Lower lobe of right lung (tissue), 2 donors: ENCODE measurements around the gene MUTYH. TPM values are rescaled to one million over a fixed set of nuclear protein-coding genes. Genes with fewer than 3 reads are reported as not detected.
"Not testable (repeated sequence)": the region's sequence is repeated elsewhere in the genome, so short reads cannot be mapped to it uniquely, and the experiment has no call there.

Source experiments
- ATAC-seq, 2 donors: fragments of 200-7000 bp; cut with Tn5 transposase; one replicate each; pipeline ENCODE4 v1.9.1; 2020 to 2022; ENCODE audit warnings: mild to moderate bottlenecking in 2 of 2, moderate library complexity in 2 of 2
- DNase-seq: peaks from one replicate; pipeline ENCODE4 v3.0.0-alpha.2; 2020
- H3K27ac ChIP-seq: fragments of 200-600 bp; one replicate; pipeline ENCODE4 v1.8.0; 2022
- H3K27me3 ChIP-seq: fragments of 200-600 bp; one replicate; pipeline ENCODE4 v1.8.0; 2022; ENCODE audit warnings: low read depth
- H3K36me3 ChIP-seq: fragments of 200-600 bp; one replicate; pipeline ENCODE4 v1.8.0; 2022; ENCODE audit warnings: mild to moderate bottlenecking
- H3K4me1 ChIP-seq: fragments of 200-600 bp; one replicate; pipeline ENCODE4 v1.8.0; 2022
- H3K4me3 ChIP-seq: fragments of 200-600 bp; one replicate; pipeline ENCODE4 v1.8.0; 2022; ENCODE audit warnings: mild to moderate bottlenecking
- H3K9me3 ChIP-seq: fragments of 200-600 bp; one replicate; pipeline ENCODE4 v1.8.0; 2022
- CTCF ChIP-seq: fragments of 200-600 bp; IDR thresholded peaks from one replicate; pipeline ENCODE4 v1.8.0; 2022; ENCODE audit warnings: antibody characterized with exemption, mild to moderate bottlenecking
- intact Hi-C: fragments of 100-400 bp; cut with DNase I; formaldehyde crosslinking; loops from one replicate; pipeline ENCODE4 v1.11.0; 2022
- total RNA-seq: library from RNA; stranded (reverse); fragmentation: NEBNext Ultra II Directional; extraction: Animal tissue kit (Norgen Biotek cat#: 25700); gene quantifications from one replicate; pipeline ENCODE4 v1.2.1, GENCODE V29; 2021
- donor health status: DM: no; HTN: yes; CAD: no; lungs with severe emphysema.

MUTYH gene
- total RNA-seq, 1 donor from 2014 or later: 23.7 TPM

- intact Hi-C loops: no loop called here
- Histone ChIP-seq H3K27me3 (no peaks in the 10 kb centered on the region), H3K36me3 (no peaks in the 10 kb centered on the region), H3K27ac (no peak overlapping the region), H3K9me3 (no peaks in the 10 kb centered on the region), H3K4me1 (peaks cover 7% of the 10 kb centered on the region), H3K4me3 (no peak overlapping the region)
- no peak for ATAC-seq
- DNase-seq: no peak
- no peak for TF ChIP-seq CTCF
Observed at GRCh38 chr1:45373573-45373972, 33.3 kb upstream of the MUTYH start.

- ATAC-seq (no peak), DNase-seq (no peak)
- Histone ChIP-seq H3K27me3 (no peaks in the 10 kb centered on the region), H3K36me3 (no peaks in the 10 kb centered on the region), H3K4me1 (peaks cover 5% of the 10 kb centered on the region), H3K4me3 (no peak overlapping the region), H3K27ac (no peak overlapping the region), H3K9me3 (no peaks in the 10 kb centered on the region)
- intact Hi-C loops: no loop called here
- no peak for TF ChIP-seq CTCF
Observed at GRCh38 chr1:45370575-45370974, 30.3 kb upstream of the MUTYH start.

- no peaks in the 10 kb centered on the region for H3K27me3 ChIP-seq
- no peak overlapping the region for H3K4me3 ChIP-seq
- intact Hi-C loops: no loop called here
- no peak for TF ChIP-seq CTCF
- no peak overlapping the region for H3K27ac ChIP-seq
- ATAC-seq (no peak), DNase-seq (no peak)
- no peaks in the 10 kb centered on the region for H3K9me3 ChIP-seq
- no peaks in the 10 kb centered on the region for H3K36me3 ChIP-seq
- peaks cover 8% of the 10 kb centered on the region for H3K4me1 ChIP-seq
Observed at GRCh38 chr1:45365051-45365450, 24.8 kb upstream of the MUTYH start.

GRCh38 chr1:45364294-45364693 is 24.1 kb upstream of the MUTYH start:
- Histone ChIP-seq H3K9me3 (no peaks in the 10 kb centered on the region), H3K4me3 (no peak overlapping the region), H3K27me3 (no peaks in the 10 kb centered on the region), H3K27ac (no peak overlapping the region), H3K36me3 (no peaks in the 10 kb centered on the region), H3K4me1 (peaks cover 14% of the 10 kb centered on the region)
- ATAC-seq (no peak), DNase-seq (no peak)
- intact Hi-C loops: no loop called here
- no peak for TF ChIP-seq CTCF

GRCh38 chr1:45360981-45361380 is 20.7 kb upstream of the MUTYH start:
- H3K27me3 ChIP-seq, intact Hi-C loops, H3K36me3 ChIP-seq, H3K9me3 ChIP-seq, H3K4me3 ChIP-seq, DNase-seq: not testable (repeated sequence)
- peak; percentile 68 to 77 for ATAC-seq
- Histone ChIP-seq H3K4me1 (peaks cover 14% of the 10 kb centered on the region), H3K27ac (peak overlapping the region; percentile 67)

GRCh38 chr1:45359882-45360513 is 19.8 kb upstream of the MUTYH start:
- DNase-seq (no peak), ATAC-seq (peak; percentile 83 to 84)
- peak; percentile 70 for TF ChIP-seq CTCF
- Histone ChIP-seq H3K36me3 (no peaks in the 10 kb centered on the region), H3K4me3 (no peak overlapping the region), H3K27ac (peak overlapping the region; percentile 67), H3K27me3 (no peaks in the 10 kb centered on the region), H3K9me3 (no peaks in the 10 kb centered on the region), H3K4me1 (peaks cover 14% of the 10 kb centered on the region)
- intact Hi-C loops: loop anchor here (10.0 kb wide), 1 partner anchor 135 kb away; the partner anchor contains the start of gene TESK2
